RPMI8226 (cell line): ENCODE measurements around the gene SYNGR3.
"Not testable (repeated sequence)": the region's sequence is repeated elsewhere in the genome, so short reads cannot be mapped to it uniquely, and the experiment has no call there.

Experiments used
- DNase-seq: peaks from one replicate; pipeline ENCODE4 v3.0.0-alpha.2; 2015

The SYNGR3 gene

GRCh38 chr16:1960665-1961630 lies 28.8 kb upstream of the SYNGR3 start:
- peak; percentile 60 for DNase-seq

- no peak for DNase-seq
Observed at GRCh38 chr16:1961651-1962067, 28.1 kb upstream of the SYNGR3 start.

GRCh38 chr16:1962161-1963153 lies 27.3 kb upstream of the SYNGR3 start:
- not testable (repeated sequence) for DNase-seq

- peak; percentile 44 for DNase-seq
Observed at GRCh38 chr16:1963806-1964505, 25.8 kb upstream of the SYNGR3 start.

GRCh38 chr16:1964506-1965395 lies 25.0 kb upstream of the SYNGR3 start, which contains the start of gene RPS2:
RPS2 (minus strand) TSS chr16:1964826; CDS start chr16:1964625, 201 bp downstream.
- DNase-seq: peak; percentile 100

- no peak for DNase-seq
Observed at GRCh38 chr16:1965396-1966001, 24.3 kb upstream of the SYNGR3 start.

- DNase-seq: no peak
Observed at GRCh38 chr16:1966460-1966859, 23.3 kb upstream of the SYNGR3 start, which contains the start of gene RNF151. RNF151 (plus strand) TSS chr16:1966856; CDS start chr16:1966882, 26 bp downstream.

GRCh38 chr16:1968146-1968953 lies 21.4 kb upstream of the SYNGR3 start:
- DNase-seq: no peak

GRCh38 chr16:1971796-1972489 lies 17.8 kb upstream of the SYNGR3 start, which contains the start of gene TBL3:
TBL3 (plus strand) TSS chr16:1972053; CDS start chr16:1972165, 112 bp downstream.
- peak; percentile 99 for DNase-seq

- no peak for DNase-seq
Observed at GRCh38 chr16:1972490-1972877, 17.3 kb upstream of the SYNGR3 start.

GRCh38 chr16:1973461-1974156 lies 16.2 kb upstream of the SYNGR3 start:
- DNase-seq: no peak

- DNase-seq: no peak
Observed at GRCh38 chr16:1974157-1975070, 15.4 kb upstream of the SYNGR3 start.

GRCh38 chr16:1975432-1976215 lies 14.1 kb upstream of the SYNGR3 start:
- DNase-seq: no peak

- no peak for DNase-seq
Observed at GRCh38 chr16:1976216-1976520, 13.6 kb upstream of the SYNGR3 start.

GRCh38 chr16:1976951-1977874 lies 12.6 kb upstream of the SYNGR3 start:
- DNase-seq: no peak

GRCh38 chr16:1977875-1978268 lies 11.9 kb upstream of the SYNGR3 start:
- no peak for DNase-seq
